ENCODE measurements around the gene PPP2R2D.
A peak's percentile ranks its signal among the peaks of the same experiment; 100 is the strongest.

The PPP2R2D gene

GRCh38 chr10:131961777-131962662 lies 61.2 kb downstream of the PPP2R2D start:
- Histone ChIP-seq H3K27me3 (replicated peaks; ENCODE audit: control insufficient read depth, insufficient read depth, low read length, poor library complexity, severe bottlenecking) (no peaks in the 10 kb centered on the region), H3K4me1 (ENCODE audit: control insufficient read depth, insufficient read depth, low read length, poor library complexity, severe bottlenecking) (peaks cover 8% of the 10 kb centered on the region), H3K9me3 (ENCODE audit: control insufficient read depth, low read length) (no peaks in the 10 kb centered on the region), H3K27ac (ENCODE audit: insufficient read depth, low read length, poor library complexity, severe bottlenecking) (no peak overlapping the region), H3K4me3 (ENCODE audit: insufficient read depth, low read depth, low read length, poor library complexity, severe bottlenecking) (no peak overlapping the region), H3K36me3 (ENCODE audit: control insufficient read depth, insufficient read depth, low read length) (peaks cover 8% of the 10 kb centered on the region)
- no peak for DNase-seq

- peaks cover 8% of the 10 kb centered on the region for H3K4me1 ChIP-seq (ENCODE audit: control insufficient read depth, insufficient read depth, low read length, poor library complexity, severe bottlenecking)
- no peaks in the 10 kb centered on the region for H3K9me3 ChIP-seq (ENCODE audit: control insufficient read depth, low read length)
- peaks cover 7% of the 10 kb centered on the region for H3K36me3 ChIP-seq (ENCODE audit: control insufficient read depth, insufficient read depth, low read length)
- no peak overlapping the region for H3K27ac ChIP-seq (ENCODE audit: insufficient read depth, low read length, poor library complexity, severe bottlenecking)
- no peaks in the 10 kb centered on the region for H3K27me3 ChIP-seq (replicated peaks; ENCODE audit: control insufficient read depth, insufficient read depth, low read length, poor library complexity, severe bottlenecking)
- DNase-seq, result no peak
- no peak overlapping the region for H3K4me3 ChIP-seq (ENCODE audit: insufficient read depth, low read depth, low read length, poor library complexity, severe bottlenecking)
These were observed 62.5 kb downstream of the PPP2R2D start for GRCh38 chr10:131963350-131963749.

- Histone ChIP-seq H3K27ac (ENCODE audit: insufficient read depth, low read length, poor library complexity, severe bottlenecking) (no peak overlapping the region), H3K27me3 (replicated peaks; ENCODE audit: control insufficient read depth, insufficient read depth, low read length, poor library complexity, severe bottlenecking) (no peaks in the 10 kb centered on the region), H3K36me3 (ENCODE audit: control insufficient read depth, insufficient read depth, low read length) (peaks cover 9% of the 10 kb centered on the region), H3K4me3 (ENCODE audit: insufficient read depth, low read depth, low read length, poor library complexity, severe bottlenecking) (no peak overlapping the region), H3K4me1 (ENCODE audit: control insufficient read depth, insufficient read depth, low read length, poor library complexity, severe bottlenecking) (peaks cover 8% of the 10 kb centered on the region), H3K9me3 (ENCODE audit: control insufficient read depth, low read length) (no peaks in the 10 kb centered on the region)
- DNase-seq, result no peak
These were observed 63.0 kb downstream of the PPP2R2D start for GRCh38 chr10:131963811-131964210.

- H3K4me1 ChIP-seq (ENCODE audit: control insufficient read depth, insufficient read depth, low read length, poor library complexity, severe bottlenecking), result peaks cover 8% of the 10 kb centered on the region
- H3K36me3 ChIP-seq (ENCODE audit: control insufficient read depth, insufficient read depth, low read length), result peaks cover 14% of the 10 kb centered on the region
- H3K9me3 ChIP-seq (ENCODE audit: control insufficient read depth, low read length), result no peaks in the 10 kb centered on the region
- DNase-seq, result no peak
- H3K4me3 ChIP-seq (ENCODE audit: insufficient read depth, low read depth, low read length, poor library complexity, severe bottlenecking), result no peak overlapping the region
- no peak overlapping the region for H3K27ac ChIP-seq (ENCODE audit: insufficient read depth, low read length, poor library complexity, severe bottlenecking)
- H3K27me3 ChIP-seq (replicated peaks; ENCODE audit: control insufficient read depth, insufficient read depth, low read length, poor library complexity, severe bottlenecking), result no peaks in the 10 kb centered on the region
These were observed 63.5 kb downstream of the PPP2R2D start for GRCh38 chr10:131964298-131964697.

GRCh38 chr10:131968949-131969348 lies 68.1 kb downstream of the PPP2R2D start:
- peaks cover 26% of the 10 kb centered on the region for H3K36me3 ChIP-seq (ENCODE audit: control insufficient read depth, insufficient read depth, low read length)
- H3K4me1 ChIP-seq (ENCODE audit: control insufficient read depth, insufficient read depth, low read length, poor library complexity, severe bottlenecking), result peaks cover 31% of the 10 kb centered on the region
- no peak overlapping the region for H3K27ac ChIP-seq (ENCODE audit: insufficient read depth, low read length, poor library complexity, severe bottlenecking)
- no peaks in the 10 kb centered on the region for H3K27me3 ChIP-seq (replicated peaks; ENCODE audit: control insufficient read depth, insufficient read depth, low read length, poor library complexity, severe bottlenecking)
- H3K9me3 ChIP-seq (ENCODE audit: control insufficient read depth, low read length), result no peaks in the 10 kb centered on the region
- no peak for DNase-seq
- no peak overlapping the region for H3K4me3 ChIP-seq (ENCODE audit: insufficient read depth, low read depth, low read length, poor library complexity, severe bottlenecking)

- no peak overlapping the region for H3K4me3 ChIP-seq (ENCODE audit: insufficient read depth, low read depth, low read length, poor library complexity, severe bottlenecking)
- no peak overlapping the region for H3K27ac ChIP-seq (ENCODE audit: insufficient read depth, low read length, poor library complexity, severe bottlenecking)
- peaks cover 28% of the 10 kb centered on the region for H3K4me1 ChIP-seq (ENCODE audit: control insufficient read depth, insufficient read depth, low read length, poor library complexity, severe bottlenecking)
- peaks cover 26% of the 10 kb centered on the region for H3K36me3 ChIP-seq (ENCODE audit: control insufficient read depth, insufficient read depth, low read length)
- H3K9me3 ChIP-seq (ENCODE audit: control insufficient read depth, low read length), result no peaks in the 10 kb centered on the region
- H3K27me3 ChIP-seq (replicated peaks; ENCODE audit: control insufficient read depth, insufficient read depth, low read length, poor library complexity, severe bottlenecking), result no peaks in the 10 kb centered on the region
- DNase-seq, result no peak
These were observed 70.1 kb downstream of the PPP2R2D start for GRCh38 chr10:131970946-131971345.

GRCh38 chr10:131971591-131971990 lies 70.8 kb downstream of the PPP2R2D start:
- no peak for DNase-seq
- H3K27me3 ChIP-seq (replicated peaks; ENCODE audit: control insufficient read depth, insufficient read depth, low read length, poor library complexity, severe bottlenecking), result no peaks in the 10 kb centered on the region
- no peak overlapping the region for H3K4me3 ChIP-seq (ENCODE audit: insufficient read depth, low read depth, low read length, poor library complexity, severe bottlenecking)
- H3K4me1 ChIP-seq (ENCODE audit: control insufficient read depth, insufficient read depth, low read length, poor library complexity, severe bottlenecking), result peaks cover 28% of the 10 kb centered on the region
- H3K27ac ChIP-seq (ENCODE audit: insufficient read depth, low read length, poor library complexity, severe bottlenecking), result no peak overlapping the region
- H3K36me3 ChIP-seq (ENCODE audit: control insufficient read depth, insufficient read depth, low read length), result peaks cover 26% of the 10 kb centered on the region
- no peaks in the 10 kb centered on the region for H3K9me3 ChIP-seq (ENCODE audit: control insufficient read depth, low read length)

GRCh38 chr10:131972474-131973071 lies 71.8 kb downstream of the PPP2R2D start:
- Histone ChIP-seq H3K27me3 (replicated peaks; ENCODE audit: control insufficient read depth, insufficient read depth, low read length, poor library complexity, severe bottlenecking) (no peaks in the 10 kb centered on the region), H3K36me3 (ENCODE audit: control insufficient read depth, insufficient read depth, low read length) (peaks cover 26% of the 10 kb centered on the region), H3K9me3 (ENCODE audit: control insufficient read depth, low read length) (no peaks in the 10 kb centered on the region), H3K27ac (ENCODE audit: insufficient read depth, low read length, poor library complexity, severe bottlenecking) (peak overlapping the region; percentile 58), H3K4me3 (ENCODE audit: insufficient read depth, low read depth, low read length, poor library complexity, severe bottlenecking) (peak overlapping the region; percentile 48), H3K4me1 (ENCODE audit: control insufficient read depth, insufficient read depth, low read length, poor library complexity, severe bottlenecking) (peaks cover 28% of the 10 kb centered on the region)
- peak in 2 of 3 donors; percentile 13 for DNase-seq

- Histone ChIP-seq H3K27ac (ENCODE audit: insufficient read depth, low read length, poor library complexity, severe bottlenecking) (peak overlapping the region; percentile 58), H3K36me3 (ENCODE audit: control insufficient read depth, insufficient read depth, low read length) (peaks cover 26% of the 10 kb centered on the region), H3K27me3 (replicated peaks; ENCODE audit: control insufficient read depth, insufficient read depth, low read length, poor library complexity, severe bottlenecking) (no peaks in the 10 kb centered on the region), H3K9me3 (ENCODE audit: control insufficient read depth, low read length) (no peaks in the 10 kb centered on the region), H3K4me1 (ENCODE audit: control insufficient read depth, insufficient read depth, low read length, poor library complexity, severe bottlenecking) (peaks cover 30% of the 10 kb centered on the region), H3K4me3 (ENCODE audit: insufficient read depth, low read depth, low read length, poor library complexity, severe bottlenecking) (peak overlapping the region; percentile 48)
- no peak for DNase-seq
These were observed 72.5 kb downstream of the PPP2R2D start for GRCh38 chr10:131973160-131973951.

Measured in effector memory CD4-positive, alpha-beta T cell (primary cell).